DOHH2 (cell line): ENCODE measurements around the gene HDAC8.

Source experiments
- CTCF ChIP-seq: fragments of 200-600 bp; sonication (generic); IDR thresholded peaks from one replicate; pipeline ENCODE4 v1.5.1; 2014; ENCODE audit warnings: antibody characterized with exemption, mild to moderate bottlenecking, low read depth, low read length; ENCODE audit not compliant: poor library complexity, severe bottlenecking
- EZH2phosphoT487 ChIP-seq: fragments of 200-600 bp; sonication (generic); IDR thresholded peaks from 2 replicates; pipeline ENCODE4 v1.6.1; 2017; ENCODE audit warnings: borderline replicate concordance, mild to moderate bottlenecking, antibody characterized with exemption, low read length, moderate library complexity, mixed read lengths

DNA sequence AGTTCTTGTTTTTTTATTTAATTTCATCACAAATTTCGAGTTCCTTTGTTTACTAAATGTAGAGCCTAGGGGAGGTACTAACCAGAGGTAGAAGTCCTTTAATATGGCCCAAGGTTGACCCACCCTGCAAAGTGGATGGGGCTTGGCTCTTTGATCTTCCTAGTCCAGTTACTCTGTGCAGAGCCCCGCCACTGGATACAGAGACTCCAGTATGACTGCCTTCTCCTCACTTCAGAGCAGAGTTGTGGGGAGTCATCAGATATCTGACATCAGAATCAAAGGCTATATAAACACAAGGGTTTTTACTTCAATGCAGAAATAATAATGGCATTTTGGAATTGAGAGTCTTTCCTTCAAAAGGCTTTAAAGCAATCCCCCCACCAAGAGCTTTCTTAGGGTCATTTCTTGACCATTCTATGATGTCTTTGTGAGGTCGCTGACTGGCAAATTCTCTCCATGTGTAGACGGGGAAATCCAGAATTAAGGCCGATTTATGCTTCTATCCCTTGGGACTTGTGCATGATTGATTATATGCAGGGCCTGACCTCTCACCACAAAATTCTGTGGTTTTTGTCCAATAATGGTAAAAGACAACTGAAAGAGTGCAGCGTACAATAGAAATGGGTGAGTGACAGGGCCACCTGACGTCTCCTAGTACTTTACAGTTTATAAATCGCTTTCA, 178.7 kb downstream of the HDAC8 start:
- no peak for TF ChIP-seq CTCF
- no peak for TF ChIP-seq EZH2phosphoT487
